ENCODE measurements around the gene TMEM225B.

DNA sequence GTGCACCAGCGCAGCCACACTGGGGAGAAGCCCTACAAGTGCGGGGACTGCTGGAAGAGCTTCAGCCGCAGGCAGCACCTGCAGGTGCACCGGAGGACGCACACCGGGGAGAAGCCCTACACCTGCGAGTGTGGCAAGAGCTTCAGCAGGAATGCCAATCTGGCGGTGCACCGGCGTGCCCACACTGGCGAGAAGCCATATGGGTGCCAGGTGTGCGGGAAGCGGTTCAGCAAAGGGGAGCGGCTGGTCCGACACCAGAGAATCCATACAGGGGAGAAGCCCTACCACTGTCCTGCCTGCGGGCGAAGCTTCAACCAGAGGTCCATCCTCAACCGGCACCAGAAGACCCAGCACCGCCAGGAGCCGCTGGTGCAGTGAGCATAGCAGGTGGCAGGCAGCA, 31.6 kb downstream of the TMEM225B start:
- TF ChIP-seq, protein P1, sequence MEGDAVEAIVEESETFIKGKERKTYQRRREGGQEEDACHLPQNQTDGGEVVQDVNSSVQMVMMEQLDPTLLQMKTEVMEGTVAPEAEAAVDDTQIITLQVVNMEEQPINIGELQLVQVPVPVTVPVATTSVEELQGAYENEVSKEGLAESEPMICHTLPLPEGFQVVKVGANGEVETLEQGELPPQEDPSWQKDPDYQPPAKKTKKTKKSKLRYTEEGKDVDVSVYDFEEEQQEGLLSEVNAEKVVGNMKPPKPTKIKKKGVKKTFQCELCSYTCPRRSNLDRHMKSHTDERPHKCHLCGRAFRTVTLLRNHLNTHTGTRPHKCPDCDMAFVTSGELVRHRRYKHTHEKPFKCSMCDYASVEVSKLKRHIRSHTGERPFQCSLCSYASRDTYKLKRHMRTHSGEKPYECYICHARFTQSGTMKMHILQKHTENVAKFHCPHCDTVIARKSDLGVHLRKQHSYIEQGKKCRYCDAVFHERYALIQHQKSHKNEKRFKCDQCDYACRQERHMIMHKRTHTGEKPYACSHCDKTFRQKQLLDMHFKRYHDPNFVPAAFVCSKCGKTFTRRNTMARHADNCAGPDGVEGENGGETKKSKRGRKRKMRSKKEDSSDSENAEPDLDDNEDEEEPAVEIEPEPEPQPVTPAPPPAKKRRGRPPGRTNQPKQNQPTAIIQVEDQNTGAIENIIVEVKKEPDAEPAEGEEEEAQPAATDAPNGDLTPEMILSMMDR (IDR thresholded peaks at IDR 0.05) = no peak
- no peak for TF ChIP-seq EP300 (IDR thresholded peaks at IDR 0.05)
- no peak for TF ChIP-seq POLR2A (IDR thresholded peaks at IDR 0.05)

All from ovary (tissue), 3 donors.